C4-2B (cell line): ENCODE measurements around the gene FAM219B.

Experiments
- ZFX ChIP-seq: fragments of 450-650 bp; IDR thresholded peaks from 2 replicates; pipeline ENCODE4 v1.6.1; 2017
- TF ChIP-seq, protein P1 (sequence below): fragments of 450-650 bp; conservative IDR thresholded peaks from 2 replicates; pipeline ENCODE4 v1.5.1; 2017; ENCODE audit warnings: mild to moderate bottlenecking

DNA sequence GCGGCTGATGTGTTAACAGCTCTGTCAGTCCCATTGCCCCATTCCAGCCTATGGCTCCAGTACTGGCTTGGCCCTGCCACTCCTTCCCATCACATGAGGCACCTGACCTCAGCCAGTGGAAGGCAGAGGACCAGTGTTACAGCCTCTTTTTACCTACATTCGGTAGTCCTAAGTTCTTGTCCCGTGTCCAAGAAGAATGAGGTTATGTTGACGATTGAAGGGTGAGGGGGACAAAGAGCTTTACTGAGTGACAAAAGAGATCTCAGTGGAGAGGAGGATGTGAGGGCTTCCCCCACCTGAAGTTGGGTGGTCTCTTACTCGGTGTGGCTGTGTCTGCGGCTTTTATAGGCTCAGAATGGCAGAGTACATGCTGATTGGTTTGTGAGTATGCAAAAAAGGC, 24.1 kb downstream of the FAM219B start:
- TF ChIP-seq, protein P1, sequence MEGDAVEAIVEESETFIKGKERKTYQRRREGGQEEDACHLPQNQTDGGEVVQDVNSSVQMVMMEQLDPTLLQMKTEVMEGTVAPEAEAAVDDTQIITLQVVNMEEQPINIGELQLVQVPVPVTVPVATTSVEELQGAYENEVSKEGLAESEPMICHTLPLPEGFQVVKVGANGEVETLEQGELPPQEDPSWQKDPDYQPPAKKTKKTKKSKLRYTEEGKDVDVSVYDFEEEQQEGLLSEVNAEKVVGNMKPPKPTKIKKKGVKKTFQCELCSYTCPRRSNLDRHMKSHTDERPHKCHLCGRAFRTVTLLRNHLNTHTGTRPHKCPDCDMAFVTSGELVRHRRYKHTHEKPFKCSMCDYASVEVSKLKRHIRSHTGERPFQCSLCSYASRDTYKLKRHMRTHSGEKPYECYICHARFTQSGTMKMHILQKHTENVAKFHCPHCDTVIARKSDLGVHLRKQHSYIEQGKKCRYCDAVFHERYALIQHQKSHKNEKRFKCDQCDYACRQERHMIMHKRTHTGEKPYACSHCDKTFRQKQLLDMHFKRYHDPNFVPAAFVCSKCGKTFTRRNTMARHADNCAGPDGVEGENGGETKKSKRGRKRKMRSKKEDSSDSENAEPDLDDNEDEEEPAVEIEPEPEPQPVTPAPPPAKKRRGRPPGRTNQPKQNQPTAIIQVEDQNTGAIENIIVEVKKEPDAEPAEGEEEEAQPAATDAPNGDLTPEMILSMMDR: no peak
- TF ChIP-seq ZFX: no peak
